Vagina (tissue), 2 donors: Measurements from ENCODE around the gene CNIH3. TPM values are rescaled to one million over a fixed set of nuclear protein-coding genes. Genes with fewer than 3 reads are reported as not detected.

Experiments used
- DNase-seq, 2 donors: peaks; one replicate each; pipeline ENCODE4 v3.0.0-alpha.2; 2017; ENCODE audit errors: extremely low spot score in 2 of 2
- H3K27ac ChIP-seq: fragments of 200-600 bp; sonication (generic); one replicate; pipeline ENCODE4 v1.5.1; 2019
- H3K27me3 ChIP-seq: fragments of 200-600 bp; sonication (generic); one replicate; pipeline ENCODE4 v1.5.1; 2019
- H3K36me3 ChIP-seq, 2 donors: fragments of 200-600 bp; sonication (generic); one replicate each; pipeline ENCODE4 v1.5.1; 2017 to 2019
- H3K4me1 ChIP-seq: fragments of 200-600 bp; sonication (generic); one replicate; pipeline ENCODE4 v1.5.1; 2019
- H3K4me3 ChIP-seq, 2 donors: fragments of 200-600 bp; sonication (generic); 1 replicate in 1 of 2; 2 replicates in 1 of 2; pipeline ENCODE4 v1.5.1; 2016 to 2019
- H3K9me3 ChIP-seq: fragments of 200-600 bp; sonication (generic); one replicate; pipeline ENCODE4 v1.5.1; 2019
- CTCF ChIP-seq, 3 experiments: fragments of 450-650 bp in 2 of 3; fragments of 200-600 bp in 1 of 3; sonication (generic) in 1 of 3; IDR thresholded peaks; one replicate each; pipeline ENCODE4 v1.5.1; 2017 to 2019; ENCODE audit warnings: antibody characterized with exemption in 3 of 3, mild to moderate bottlenecking in 2 of 3, moderate library complexity in 2 of 3
- POLR2A ChIP-seq, 2 donors: fragments of 450-650 bp; IDR thresholded peaks; one replicate each; pipeline ENCODE4 v1.6.1; 2017; ENCODE audit warnings: antibody characterized with exemption in 2 of 2, mild to moderate bottlenecking in 2 of 2, moderate library complexity in 2 of 2
- POLR2AphosphoS5 ChIP-seq, 2 donors: sonication (generic); formaldehyde crosslinking; IDR thresholded peaks; one replicate each; pipeline ENCODE4 v1.9.0; 2017; ENCODE audit warnings: antibody characterized with exemption in 2 of 2, mild to moderate bottlenecking in 2 of 2, low read depth in 1 of 2; ENCODE audit not compliant: insufficient read depth in 1 of 2
- intact Hi-C: fragments of 100-400 bp; cut with DNase I; formaldehyde crosslinking; loops from one replicate; pipeline ENCODE4 v1.15.1; 2023
- total RNA-seq: library from RNA; depleted of rRNA; stranded (reverse); fragments of >200 nt; gene quantifications from one replicate; pipeline ENCODE4 v1.2.3, GENCODE V29; 2016

Gene CNIH3
- total RNA-seq, 1 donor from 2014 or later: not detected

DNA sequence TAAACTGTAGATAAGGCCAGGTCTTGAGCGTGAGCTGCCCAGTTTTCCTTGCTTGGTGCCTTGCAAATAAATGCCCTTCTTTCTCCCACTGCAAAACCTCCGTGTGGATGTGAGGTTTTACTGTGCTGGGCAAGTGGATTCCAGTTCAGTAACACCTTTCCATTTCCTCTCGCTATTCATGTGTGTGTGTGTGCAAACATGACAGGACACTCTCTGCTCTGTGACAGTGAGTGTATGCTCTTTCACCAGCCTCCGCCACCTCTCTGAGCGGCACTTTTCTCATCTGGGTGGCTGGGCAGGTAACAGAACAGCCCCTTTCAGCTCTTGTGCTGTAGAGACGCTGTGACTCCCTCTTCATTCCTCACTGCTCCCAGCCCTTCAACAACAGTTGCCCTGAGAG is 23.9 kb downstream of the CNIH3 start:
- H3K27ac ChIP-seq: no peak overlapping the region

DNA sequence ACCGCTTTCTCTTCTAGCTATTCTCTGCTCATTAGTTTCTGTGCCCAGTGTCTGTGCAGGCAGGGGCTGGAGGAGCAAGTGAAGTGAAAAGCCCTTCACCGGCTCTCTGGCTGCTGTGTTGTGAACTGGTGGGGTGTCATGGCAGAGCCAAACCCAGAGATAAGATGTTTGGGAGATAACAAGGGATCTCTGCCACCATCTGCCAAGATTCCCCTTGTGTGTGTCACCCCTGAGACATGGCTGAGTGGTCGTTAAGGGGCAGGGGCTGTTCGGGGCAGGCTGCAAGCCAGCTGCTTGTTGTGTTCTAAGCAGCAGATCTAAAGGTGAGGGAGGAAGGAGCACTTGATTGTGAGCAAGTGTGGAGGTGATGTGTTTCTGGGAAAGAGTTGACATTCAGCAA is 24.5 kb downstream of the CNIH3 start:
- no peak for DNase-seq
- intact Hi-C loops: no loop called here

More for the DNA sequence above, 23.9 kb downstream of the CNIH3 start:
- intact Hi-C loops: no loop called here
- Histone ChIP-seq H3K36me3 (no peaks in the 10 kb centered on the region), H3K4me1 (no peaks in the 10 kb centered on the region), H3K27me3 (no peaks in the 10 kb centered on the region), H3K4me3 (no peak overlapping the region), H3K9me3 (no peaks in the 10 kb centered on the region)
- TF ChIP-seq POLR2AphosphoS5 (IDR thresholded peaks at IDR 0.05; ENCODE audit: insufficient read depth in 1 of 2, low read depth in 1 of 2): no peak
- no peak for TF ChIP-seq CTCF (IDR thresholded peaks at IDR 0.05)
- TF ChIP-seq POLR2A (IDR thresholded peaks at IDR 0.05): no peak
- DNase-seq: no peak

DNA sequence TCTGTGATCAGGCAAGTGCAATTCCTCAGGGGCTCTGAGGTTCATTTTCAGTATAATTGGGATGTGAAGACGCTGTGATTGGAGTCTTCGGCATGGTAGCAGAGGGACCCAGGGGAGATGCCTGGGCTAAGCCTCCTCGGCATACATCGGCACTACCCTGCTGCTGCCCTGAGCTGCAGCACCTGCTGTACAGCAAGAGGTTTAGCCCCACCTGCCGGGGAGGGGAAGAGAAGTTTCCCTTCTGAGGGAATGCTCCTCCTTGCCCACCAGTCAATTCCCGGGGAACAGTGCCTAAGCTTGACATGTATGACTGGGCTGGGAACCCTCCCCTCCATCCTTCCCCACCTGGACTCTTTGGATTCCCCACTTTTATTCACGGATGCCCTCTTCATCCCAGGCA is 24.9 kb downstream of the CNIH3 start:
- TF ChIP-seq POLR2A (IDR thresholded peaks at IDR 0.05) (no peak), CTCF (IDR thresholded peaks at IDR 0.05) (no peak)
- Histone ChIP-seq H3K4me3 (no peak overlapping the region), H3K27ac (no peak overlapping the region), H3K36me3 (no peaks in the 10 kb centered on the region), H3K27me3 (no peaks in the 10 kb centered on the region), H3K4me1 (no peaks in the 10 kb centered on the region), H3K9me3 (no peaks in the 10 kb centered on the region)
- DNase-seq: no peak
- intact Hi-C loops: no loop called here

More for the DNA sequence above, 24.5 kb downstream of the CNIH3 start:
- Histone ChIP-seq H3K27me3 (no peaks in the 10 kb centered on the region), H3K27ac (no peak overlapping the region), H3K4me3 (no peak overlapping the region), H3K4me1 (no peaks in the 10 kb centered on the region), H3K36me3 (no peaks in the 10 kb centered on the region), H3K9me3 (no peaks in the 10 kb centered on the region)
- TF ChIP-seq CTCF (IDR thresholded peaks at IDR 0.05) (no peak), POLR2A (IDR thresholded peaks at IDR 0.05) (no peak), POLR2AphosphoS5 (IDR thresholded peaks at IDR 0.05; ENCODE audit: insufficient read depth in 1 of 2, low read depth in 1 of 2) (no peak)

- TF ChIP-seq CTCF (IDR thresholded peaks at IDR 0.05) (no peak), POLR2AphosphoS5 (IDR thresholded peaks at IDR 0.05; ENCODE audit: insufficient read depth in 1 of 2, low read depth in 1 of 2) (no peak), POLR2A (IDR thresholded peaks at IDR 0.05) (no peak)
- Histone ChIP-seq H3K4me1 (no peaks in the 10 kb centered on the region), H3K27me3 (no peaks in the 10 kb centered on the region), H3K4me3 (no peak overlapping the region), H3K36me3 (no peaks in the 10 kb centered on the region), H3K27ac (no peak overlapping the region), H3K9me3 (no peaks in the 10 kb centered on the region)
- no peak for DNase-seq
- intact Hi-C loops: no loop called here
These were observed 27.5 kb downstream of the CNIH3 start for GRCh38 chr1:224643653-224644052.

GRCh38 chr1:224644553-224645154 is 28.5 kb downstream of the CNIH3 start:
- Histone ChIP-seq H3K27me3 (no peaks in the 10 kb centered on the region), H3K27ac (no peak overlapping the region), H3K9me3 (no peaks in the 10 kb centered on the region), H3K4me3 (no peak overlapping the region), H3K36me3 (no peaks in the 10 kb centered on the region), H3K4me1 (no peaks in the 10 kb centered on the region)
- TF ChIP-seq POLR2AphosphoS5 (IDR thresholded peaks at IDR 0.05; ENCODE audit: insufficient read depth in 1 of 2, low read depth in 1 of 2) (no peak), CTCF (IDR thresholded peaks at IDR 0.05) (peak; percentile 59 to 76 (median 69))
- DNase-seq: no peak
- intact Hi-C loops: no loop called here
